HepG2 (cell line): ENCODE measurements around the gene ARHGEF11. TPM values are rescaled to one million over a fixed set of nuclear protein-coding genes. Genes with fewer than 3 reads are reported as not detected.

Source experiments
- CHCHD3 ChIP-seq: sonication (generic); formaldehyde crosslinking; IDR thresholded peaks from 2 replicates; pipeline ENCODE4 v1.8.0; 2022; ENCODE audit warnings: mild to moderate bottlenecking, missing genetic modification reagents, moderate library complexity
- DMAP1 ChIP-seq: IDR thresholded peaks from 2 replicates; pipeline ENCODE4 v1.6.1; 2016
- FOXC1 ChIP-seq: sonication (generic); formaldehyde crosslinking; IDR thresholded peaks from 2 replicates; pipeline ENCODE4 v1.8.0; 2022; ENCODE audit warnings: mild to moderate bottlenecking, missing genetic modification reagents, borderline replicate concordance
- GTF3A ChIP-seq: sonication (generic); formaldehyde crosslinking; conservative IDR thresholded peaks from 2 replicates; pipeline ENCODE4 v1.4.0; 2020; ENCODE audit warnings: mild to moderate bottlenecking, missing genetic modification reagents
- HNRNPK ChIP-seq: fragments of 200-400 bp; formaldehyde crosslinking; IDR thresholded peaks from 2 replicates; pipeline ENCODE4 v1.6.1; 2018; ENCODE audit warnings: low read length, low read depth, moderate library complexity, mild to moderate bottlenecking; ENCODE audit not compliant: poor library complexity, severe bottlenecking
- IKZF1 ChIP-seq: fragments of 450-650 bp; IDR thresholded peaks from 2 replicates; pipeline ENCODE4 v1.7.1; 2016
- KAT8 ChIP-seq: IDR thresholded peaks from 2 replicates; pipeline ENCODE4 v1.6.1; 2016; ENCODE audit warnings: missing genetic modification reagents, missing compliant biosample characterization
- KDM5B ChIP-seq: sonication (generic); formaldehyde crosslinking; IDR thresholded peaks from 2 replicates; pipeline ENCODE4 v1.4.0; 2020; ENCODE audit warnings: missing genetic modification reagents, mild to moderate bottlenecking, borderline replicate concordance
- NR2C2 ChIP-seq: sonication (generic); formaldehyde crosslinking; IDR thresholded peaks from 2 replicates; pipeline ENCODE4 v1.4.0; 2020; ENCODE audit warnings: missing genetic modification reagents, mild to moderate bottlenecking, moderate library complexity, borderline replicate concordance
- POLR2G ChIP-seq: fragments of 200-400 bp; formaldehyde crosslinking; IDR thresholded peaks from 2 replicates; pipeline ENCODE4 v1.6.1; 2018; ENCODE audit warnings: mild to moderate bottlenecking, low read depth, low read length, moderate library complexity
- PPARG ChIP-seq: conservative IDR thresholded peaks from 2 replicates; pipeline ENCODE4 v1.6.1; 2016; ENCODE audit warnings: missing biosample characterization, missing genetic modification reagents
- RFX1 ChIP-seq: fragments of 450-650 bp; IDR thresholded peaks from 2 replicates; pipeline ENCODE4 v1.6.1; 2017
- SAP130 ChIP-seq: IDR thresholded peaks from 2 replicates; pipeline ENCODE4 v1.6.1; 2016; ENCODE audit warnings: low read depth
- SIN3A ChIP-seq: IDR thresholded peaks from 2 replicates; pipeline ENCODE4 v1.6.1; 2011; ENCODE audit warnings: low read depth, mild to moderate bottlenecking, control low read depth, low read length, borderline replicate concordance
- SMARCE1 ChIP-seq: fragments of 450-650 bp; IDR thresholded peaks from 2 replicates; pipeline ENCODE4 v1.6.1; 2017; ENCODE audit warnings: borderline replicate concordance
- TCF12 ChIP-seq, 2 experiments: fragments of 450-650 bp in 1 of 2; sonication (generic) in 1 of 2; formaldehyde crosslinking in 1 of 2; IDR thresholded peaks; 2 replicates each; pipeline versions ENCODE4 v1.6.1 to v1.8.0; 2017 to 2022; ENCODE audit warnings: antibody characterized with exemption in 1 of 2, mild to moderate bottlenecking in 1 of 2, missing genetic modification reagents in 1 of 2, moderate library complexity in 1 of 2
- TRIM24 ChIP-seq: sonication (generic); formaldehyde crosslinking; IDR thresholded peaks from 2 replicates; pipeline ENCODE4 v1.8.0; 2022; ENCODE audit warnings: mild to moderate bottlenecking, missing genetic modification reagents
- UBTF ChIP-seq: sonication (generic); formaldehyde crosslinking; IDR thresholded peaks from 2 replicates; pipeline ENCODE4 v1.4.0; 2020; ENCODE audit warnings: mild to moderate bottlenecking, missing genetic modification reagents
- ZMAT5 ChIP-seq: sonication (generic); formaldehyde crosslinking; IDR thresholded peaks from 2 replicates; pipeline ENCODE4 v1.5.0; 2020; ENCODE audit warnings: mild to moderate bottlenecking, low read depth, missing genetic modification reagents, borderline replicate concordance
- ZNF251 ChIP-seq: sonication (generic); formaldehyde crosslinking; IDR thresholded peaks from 2 replicates; pipeline ENCODE4 v1.9.0; 2021; ENCODE audit warnings: mild to moderate bottlenecking, missing genetic modification reagents
- ZNF530 ChIP-seq: sonication (generic); formaldehyde crosslinking; IDR thresholded peaks from 2 replicates; pipeline ENCODE4 v1.5.0; 2020; ENCODE audit warnings: low read depth, mild to moderate bottlenecking, missing genetic modification reagents
- ZNF549 ChIP-seq: sonication (generic); formaldehyde crosslinking; IDR thresholded peaks from 2 replicates; pipeline ENCODE4 v1.5.0; 2020; ENCODE audit warnings: missing genetic modification reagents
- ZNF598 ChIP-seq: sonication (generic); formaldehyde crosslinking; IDR thresholded peaks from 2 replicates; pipeline ENCODE4 v1.5.1; 2020; ENCODE audit warnings: mild to moderate bottlenecking, missing genetic modification reagents, borderline replicate concordance
- ZNF615 ChIP-seq: sonication (generic); formaldehyde crosslinking; IDR thresholded peaks from 2 replicates; pipeline ENCODE4 v1.5.0; 2020; ENCODE audit warnings: mild to moderate bottlenecking, missing genetic modification reagents, borderline replicate concordance
- ZNF768 ChIP-seq: sonication (generic); formaldehyde crosslinking; IDR thresholded peaks from 2 replicates; pipeline ENCODE4 v1.4.0; 2020; ENCODE audit warnings: missing genetic modification reagents
- polyA plus RNA-seq, 8 experiments: library from polyadenylated mRNA; depleted of rRNA in 3 of 8; stranded (reverse) in 7 of 8; unstranded in 1 of 8; fragments of >200 nt; fragmentation: Illumina TruSeq in 4 of 8; extraction: Trizol in 4 of 8; gene quantifications; 2 replicates each; pipeline versions ENCODE4 v1.2.1 to v1.2.3, GENCODE V29; 2011 to 2016; ENCODE audit warnings: low read depth in 4 of 8, missing spikeins in 1 of 8, mixed read lengths in 1 of 8; ENCODE audit not compliant: insufficient read depth in 1 of 8
- total RNA-seq, 5 experiments: library from RNA; depleted of rRNA; stranded (reverse); fragments of >200 nt; fragmentation: Illumina TruSeq; extraction: Trizol; gene quantifications; 2 replicates each; pipeline ENCODE4 v1.2.3, GENCODE V29; 2016; ENCODE audit warnings: low read depth in 1 of 5

Gene ARHGEF11
- total and polyA plus RNA-seq, 2 of the 13 experiments (the other 11 are each of a cell fraction or from before 2014, with no cell fraction given): 16.5 to 21.2 TPM

- no peak for TF ChIP-seq IKZF1
- peak; percentile 73 for TF ChIP-seq HNRNPK
- peak; percentile 63 for TF ChIP-seq POLR2G
- TF ChIP-seq SIN3A: no peak; the same call in 1 of the 2 replicates
- no peak for TF ChIP-seq ZNF615 (CRISPR knock-in tag)
- peak; percentile 31; the same call in 1 of the 2 replicates for TF ChIP-seq KAT8 (CRISPR knock-in tag)
- no peak for TF ChIP-seq CHCHD3 (CRISPR knock-in tag)
- TF ChIP-seq SAP130 (CRISPR knock-in tag): peak; percentile 57
- TF ChIP-seq UBTF (CRISPR knock-in tag): peak; percentile 86; the same call in 1 of the 2 replicates
- TF ChIP-seq NR2C2 (CRISPR knock-in tag): peak; percentile 51; the same call in 1 of the 2 replicates
- TF ChIP-seq ZNF251 (CRISPR knock-in tag): no peak
- peak; percentile 35; the same call in 1 of the 2 replicates for TF ChIP-seq ZNF768
- no peak for TF ChIP-seq SMARCE1
- no peak for TF ChIP-seq TRIM24
- no peak for TF ChIP-seq GTF3A (CRISPR knock-in tag)
- no peak for TF ChIP-seq ZNF530
- TF ChIP-seq KDM5B (CRISPR knock-in tag): peak; percentile 22; the same call in 1 of the 2 replicates
- 0 out of 2 replicates have a peak, but pooled peaks have one; percentile 34 for TF ChIP-seq ZNF549 (CRISPR knock-in tag)
- TF ChIP-seq FOXC1: 0 out of 2 replicates have a peak, but pooled peaks have one; percentile 32
- no peak for TF ChIP-seq PPARG (CRISPR knock-in tag)
- no peak for TF ChIP-seq RFX1
- peak; percentile 33; the same call in 1 of the 2 replicates for TF ChIP-seq DMAP1 (CRISPR knock-in tag)
- no peak for TF ChIP-seq ZMAT5 (CRISPR knock-in tag)
- TF ChIP-seq TCF12 (IDR thresholded peaks at IDR 0.05): no peak
- no peak for TF ChIP-seq TCF12 (CRISPR knock-in tag; IDR thresholded peaks at IDR 0.05)
- no peak for TF ChIP-seq ZNF598 (CRISPR knock-in tag)
Observed at GRCh38 chr1:157045250-157046218, at the start of gene ARHGEF11 (continued).
